ENCODE data around the gene ORC4.

ORC4 gene

DNA sequence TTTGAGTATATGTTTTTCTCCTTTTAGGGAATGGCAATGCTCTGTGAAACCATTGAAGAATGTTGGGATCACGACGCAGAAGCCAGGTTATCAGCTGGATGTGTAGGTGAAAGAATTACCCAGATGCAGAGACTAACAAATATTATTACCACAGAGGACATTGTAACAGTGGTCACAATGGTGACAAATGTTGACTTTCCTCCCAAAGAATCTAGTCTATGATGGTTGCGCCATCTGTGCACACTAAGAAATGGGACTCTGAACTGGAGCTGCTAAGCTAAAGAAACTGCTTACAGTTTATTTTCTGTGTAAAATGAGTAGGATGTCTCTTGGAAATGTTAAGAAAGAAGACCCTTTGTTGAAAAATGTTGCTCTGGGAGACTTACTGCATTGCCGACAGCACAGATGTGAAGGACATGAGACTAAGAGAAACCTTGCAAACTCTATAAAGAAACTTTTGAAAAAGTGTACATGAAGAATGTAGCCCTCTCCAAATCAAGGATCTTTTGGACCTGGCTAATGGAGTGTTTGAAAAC is 93.4 kb downstream of the ORC4 start:
- DNase-seq, result no peak

DNA sequence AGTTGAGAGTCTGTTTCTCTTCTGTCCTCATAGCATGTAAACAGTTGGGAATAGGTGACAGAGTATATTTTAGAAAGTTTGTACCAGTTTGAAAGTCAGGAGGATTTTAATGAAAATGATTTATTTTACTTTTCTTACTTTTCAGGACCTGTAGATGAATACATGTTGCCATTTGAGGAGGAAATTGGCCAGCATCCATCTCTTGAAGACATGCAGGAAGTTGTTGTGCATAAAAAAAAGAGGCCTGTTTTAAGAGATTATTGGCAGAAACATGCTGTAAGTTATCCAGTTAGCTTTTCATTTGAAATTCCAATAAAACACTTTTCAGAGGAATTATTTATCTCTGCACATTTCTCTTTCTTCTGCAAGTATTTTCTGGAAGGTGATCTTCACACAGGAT is 94.7 kb downstream of the ORC4 start:
- no peak for DNase-seq

DNA sequence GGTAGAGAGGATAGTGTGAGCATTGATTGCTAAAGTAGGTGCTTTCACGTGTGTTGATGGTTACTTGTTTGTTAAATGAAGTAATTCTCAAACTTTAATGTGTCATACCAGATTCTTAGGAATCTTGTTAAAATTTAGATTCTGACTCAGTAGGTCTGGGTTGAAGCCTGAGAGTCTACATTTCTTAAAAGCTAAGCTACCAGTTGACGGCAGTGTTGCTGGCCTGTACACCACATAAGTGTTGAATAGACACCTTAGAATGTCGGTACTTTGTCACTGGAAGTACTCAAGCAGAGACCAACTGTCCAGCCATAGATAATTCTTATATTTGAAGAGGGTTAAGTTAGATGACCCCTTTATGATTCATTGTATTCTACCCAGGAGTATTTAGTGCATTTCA is 95.9 kb downstream of the ORC4 start:
- no peak for DNase-seq

DNA sequence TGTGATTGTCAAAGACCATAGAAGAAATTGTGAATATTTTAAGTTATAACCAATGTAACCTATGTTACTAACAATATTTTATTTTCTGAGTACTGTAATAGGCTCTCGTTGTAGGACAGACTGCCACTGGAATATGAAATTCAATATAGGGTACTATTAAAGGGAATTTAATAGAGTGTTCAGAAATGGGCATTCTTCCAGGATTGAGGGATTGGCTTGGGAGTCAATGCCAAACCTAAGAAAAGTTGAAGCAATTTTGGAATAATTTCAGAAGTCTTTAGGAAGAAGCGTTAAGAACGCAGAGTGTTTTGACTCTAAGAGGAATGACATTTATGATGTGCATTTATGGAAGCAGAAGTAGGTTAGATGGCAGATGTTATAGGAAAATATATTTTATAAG is 96.7 kb downstream of the ORC4 start:
- no peak for DNase-seq

DNA sequence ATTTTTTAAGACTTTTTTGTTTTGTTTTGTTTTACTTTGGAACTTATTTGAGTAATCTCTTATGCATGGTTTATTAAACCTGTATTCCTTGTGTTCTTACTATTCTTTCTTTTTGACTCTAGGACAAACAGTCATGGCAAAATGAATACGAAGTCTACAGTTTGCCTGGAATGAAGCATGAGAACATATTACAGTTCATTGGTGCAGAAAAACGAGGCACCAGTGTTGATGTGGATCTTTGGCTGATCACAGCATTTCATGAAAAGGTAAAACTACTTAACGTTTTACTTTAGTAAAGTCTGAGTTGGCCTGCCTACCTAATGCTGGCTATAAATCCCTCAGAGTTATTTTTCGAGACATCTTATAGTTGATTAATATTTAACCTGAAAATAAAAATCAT is 103.4 kb downstream of the ORC4 start:
- DNase-seq, result no peak

DNA sequence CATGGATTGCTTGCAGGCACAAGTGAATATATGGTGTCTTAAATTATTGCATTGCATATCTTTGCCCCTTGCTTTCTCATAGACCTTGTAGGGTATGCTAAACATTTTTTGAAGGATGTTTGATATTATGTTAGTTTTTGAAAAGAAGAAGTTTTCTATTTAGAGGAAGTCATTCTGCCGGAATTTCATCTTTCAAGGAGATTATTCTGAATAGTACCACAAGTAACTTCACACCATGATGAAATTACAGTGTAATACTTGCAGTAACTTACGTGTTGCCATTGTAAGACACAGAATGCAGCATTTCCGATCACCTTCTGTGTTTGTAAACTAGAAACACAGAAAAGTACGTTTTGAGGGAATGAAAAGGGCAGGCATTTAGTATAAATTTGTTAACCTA is 103.8 kb downstream of the ORC4 start:
- DNase-seq, result no peak

DNA sequence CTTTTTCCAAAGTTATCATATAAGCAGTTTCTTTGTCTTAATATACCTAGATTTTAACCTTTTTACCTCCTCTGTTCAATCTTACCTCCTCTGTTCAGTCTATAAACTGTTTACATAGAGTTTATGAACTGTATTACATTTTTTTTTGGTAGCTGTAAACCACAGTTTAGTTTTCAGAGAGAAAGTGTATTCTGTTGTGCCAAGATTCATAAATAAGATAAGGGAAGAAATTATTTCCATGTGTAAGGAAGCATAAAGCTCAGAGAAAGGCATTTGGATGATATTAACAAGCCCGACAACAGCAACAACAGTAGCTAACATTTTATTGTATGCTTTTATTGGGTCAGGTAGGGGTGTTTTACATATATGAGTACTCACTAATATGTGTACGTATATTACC is 104.5 kb downstream of the ORC4 start:
- DNase-seq, result no peak

DNA sequence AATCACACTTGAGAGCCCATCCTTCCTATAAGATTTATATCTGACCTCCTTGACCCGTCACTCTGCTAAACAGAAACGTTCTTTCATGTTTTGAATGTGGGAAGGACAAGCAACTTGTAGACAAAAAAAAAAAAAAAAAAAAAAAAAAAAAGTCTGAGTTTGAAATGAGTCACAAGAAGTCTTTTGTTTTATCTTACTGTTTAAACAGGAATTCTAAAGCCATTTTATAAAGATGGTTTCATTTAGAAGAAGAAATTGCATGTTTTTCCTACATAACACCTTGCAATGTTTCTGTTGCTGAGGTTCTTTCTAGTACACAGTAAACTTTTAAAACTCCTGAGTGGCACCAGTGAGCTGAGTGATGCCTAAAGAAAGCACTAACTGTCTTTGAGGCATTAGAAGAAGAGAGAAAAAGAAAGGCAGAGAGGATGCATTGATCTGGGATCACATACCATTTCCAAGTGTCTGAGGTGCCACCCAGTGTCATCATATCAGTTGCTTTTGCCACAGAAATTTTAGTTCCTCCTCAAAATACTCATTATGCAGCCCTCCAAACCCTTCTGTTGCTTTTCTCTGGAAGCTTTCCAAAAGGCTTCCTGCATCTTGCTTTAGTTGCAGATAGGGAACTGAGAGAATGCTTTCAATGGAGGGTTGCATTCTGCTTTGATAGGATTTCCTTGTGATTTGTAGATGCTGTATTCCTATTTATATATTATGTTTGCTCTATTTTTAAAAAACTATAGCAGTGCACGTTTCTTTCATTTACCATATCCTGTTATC is 106.6 kb downstream of the ORC4 start:
- DNase-seq, result no peak

DNA sequence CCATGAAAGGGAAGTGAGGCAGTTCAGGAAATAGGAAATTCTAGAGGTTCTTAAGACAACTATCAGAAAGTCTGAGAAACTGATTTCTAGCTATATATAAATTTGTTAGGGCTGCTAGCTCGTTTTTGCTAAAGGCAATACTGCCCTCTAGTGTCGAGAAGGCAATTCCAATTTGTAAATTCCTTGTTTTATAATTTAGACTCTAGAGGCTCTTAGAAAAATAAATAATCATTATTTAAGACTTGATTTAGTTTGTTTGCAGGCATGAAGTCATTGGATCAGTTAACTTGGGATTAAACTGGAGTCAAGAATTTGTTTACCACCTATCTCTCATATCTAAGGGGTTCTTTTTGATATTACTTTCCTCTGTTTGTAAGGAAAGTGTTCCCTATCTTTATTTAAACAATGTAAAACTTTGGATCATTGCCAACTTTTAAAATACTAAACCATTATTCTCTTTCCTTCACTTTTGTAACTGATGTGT is 109.5 kb downstream of the ORC4 start:
- peak; percentile 57 for DNase-seq

DNA sequence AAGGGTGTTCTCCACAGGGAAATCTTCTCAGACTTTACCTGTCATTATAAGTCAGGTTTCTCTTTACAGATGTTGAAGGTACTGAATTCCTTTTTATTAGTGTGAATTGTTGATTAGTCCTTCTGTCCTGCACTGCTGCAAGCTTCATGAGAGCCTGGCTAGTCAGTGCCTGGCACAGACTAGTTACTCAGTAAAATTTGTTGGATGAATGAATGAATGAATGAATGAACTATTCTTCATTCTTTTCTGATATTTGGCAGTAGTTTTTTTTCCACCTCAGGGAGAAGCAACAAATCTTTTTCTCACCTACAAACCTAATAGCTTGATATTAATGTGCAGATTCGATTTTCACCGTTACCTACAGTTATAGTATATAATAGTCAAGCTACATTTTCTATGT is 111.4 kb downstream of the ORC4 start:
- no peak for DNase-seq

DNA sequence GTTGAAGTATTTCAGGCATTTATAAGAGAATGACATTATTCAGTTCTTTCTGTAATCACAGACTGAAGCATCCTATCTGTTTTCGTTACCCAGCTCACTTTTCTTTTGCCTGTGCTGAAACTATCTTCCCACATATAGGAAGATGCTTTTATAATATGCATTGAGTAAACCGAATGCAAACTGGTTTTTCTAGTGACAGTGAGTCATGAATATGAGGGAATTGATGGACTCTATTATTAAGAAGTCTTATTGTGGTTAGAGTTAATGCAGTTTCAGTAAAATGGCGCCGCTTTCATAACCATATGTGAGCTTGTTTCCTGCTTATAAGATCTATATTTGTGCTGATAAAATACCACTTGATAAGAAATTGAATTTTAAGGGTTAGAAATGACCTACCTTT is 116.5 kb downstream of the ORC4 start:
- DNase-seq, result no peak

DNA sequence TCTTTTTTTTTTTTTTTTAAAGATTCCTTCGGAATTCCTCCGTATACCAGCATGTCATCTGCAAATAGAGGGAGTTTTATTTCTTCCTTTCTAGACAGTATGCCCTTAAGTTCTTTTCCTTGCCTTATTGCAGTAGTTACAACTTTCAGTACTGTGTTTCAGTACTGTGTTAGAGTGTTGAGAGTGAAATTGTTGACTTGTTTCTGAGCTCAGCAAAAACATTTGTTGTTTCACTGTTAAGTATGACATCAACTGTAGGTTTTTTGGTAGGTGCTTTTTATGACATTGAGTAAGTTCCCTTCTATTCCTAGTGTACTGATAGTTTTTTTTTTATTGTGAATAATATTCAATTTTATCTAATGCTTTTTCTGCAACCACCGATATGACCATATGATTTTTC is 131.9 kb downstream of the ORC4 start:
- no peak for DNase-seq

DNA sequence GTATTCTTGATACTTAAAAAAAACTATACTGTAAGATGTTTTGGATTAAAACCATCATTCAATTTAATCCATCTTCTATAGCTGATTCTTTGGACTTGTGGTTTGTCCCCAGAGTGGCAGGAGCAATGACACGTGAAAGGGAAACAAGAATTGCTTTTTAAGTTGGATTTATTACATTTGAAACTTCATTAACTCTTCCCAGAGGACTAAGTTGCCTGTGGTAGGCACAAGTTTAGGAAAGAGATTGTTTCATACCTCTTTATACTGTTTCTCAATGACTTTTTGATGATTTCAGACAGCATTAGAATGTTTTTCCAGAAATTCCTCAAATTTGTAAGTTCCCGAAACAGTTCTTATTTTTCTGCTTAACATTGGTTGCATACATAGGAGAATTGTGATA is 134.4 kb downstream of the ORC4 start:
- no peak for DNase-seq

DNA sequence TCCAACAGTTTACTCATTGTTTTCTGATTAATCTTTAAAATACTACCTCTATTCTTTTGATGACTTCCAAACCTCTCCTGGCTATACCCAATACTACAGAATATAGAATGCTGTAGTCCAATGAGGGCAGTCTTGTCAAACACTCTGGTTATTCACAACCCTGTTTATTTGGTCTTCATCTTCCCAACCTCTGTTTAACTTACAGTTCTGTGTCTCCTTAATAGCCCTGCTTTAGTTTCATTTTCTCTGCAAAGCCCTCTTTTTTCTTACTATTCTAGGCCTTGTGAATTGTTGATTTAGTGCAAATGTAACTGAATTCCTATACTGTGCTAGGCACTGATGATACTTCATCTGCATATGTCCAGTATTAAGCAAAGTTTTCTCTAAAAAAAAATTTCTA is 135.7 kb downstream of the ORC4 start:
- DNase-seq, result no peak

DNA sequence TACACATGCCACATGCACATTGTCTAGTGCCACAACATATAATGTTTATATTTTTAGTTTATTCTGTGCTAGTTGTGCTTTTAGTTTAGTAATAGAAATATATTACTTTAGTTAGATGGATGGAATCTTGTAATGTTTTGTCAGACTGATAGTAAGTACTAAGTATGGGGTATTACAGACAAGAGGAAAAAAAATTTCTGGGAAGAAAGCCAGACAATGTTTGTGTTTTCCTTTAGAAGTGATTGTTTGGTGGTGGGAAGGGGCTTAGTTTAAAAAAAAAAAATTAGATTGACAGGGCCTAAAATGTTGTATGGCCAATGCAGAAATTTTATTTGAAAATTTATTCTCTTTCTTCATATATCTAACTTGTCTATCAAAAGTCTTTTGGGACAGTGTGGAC is 137.9 kb downstream of the ORC4 start:
- DNase-seq, result no peak
